ENCODE measurements around the gene HELZ.

Gene HELZ

DNA sequence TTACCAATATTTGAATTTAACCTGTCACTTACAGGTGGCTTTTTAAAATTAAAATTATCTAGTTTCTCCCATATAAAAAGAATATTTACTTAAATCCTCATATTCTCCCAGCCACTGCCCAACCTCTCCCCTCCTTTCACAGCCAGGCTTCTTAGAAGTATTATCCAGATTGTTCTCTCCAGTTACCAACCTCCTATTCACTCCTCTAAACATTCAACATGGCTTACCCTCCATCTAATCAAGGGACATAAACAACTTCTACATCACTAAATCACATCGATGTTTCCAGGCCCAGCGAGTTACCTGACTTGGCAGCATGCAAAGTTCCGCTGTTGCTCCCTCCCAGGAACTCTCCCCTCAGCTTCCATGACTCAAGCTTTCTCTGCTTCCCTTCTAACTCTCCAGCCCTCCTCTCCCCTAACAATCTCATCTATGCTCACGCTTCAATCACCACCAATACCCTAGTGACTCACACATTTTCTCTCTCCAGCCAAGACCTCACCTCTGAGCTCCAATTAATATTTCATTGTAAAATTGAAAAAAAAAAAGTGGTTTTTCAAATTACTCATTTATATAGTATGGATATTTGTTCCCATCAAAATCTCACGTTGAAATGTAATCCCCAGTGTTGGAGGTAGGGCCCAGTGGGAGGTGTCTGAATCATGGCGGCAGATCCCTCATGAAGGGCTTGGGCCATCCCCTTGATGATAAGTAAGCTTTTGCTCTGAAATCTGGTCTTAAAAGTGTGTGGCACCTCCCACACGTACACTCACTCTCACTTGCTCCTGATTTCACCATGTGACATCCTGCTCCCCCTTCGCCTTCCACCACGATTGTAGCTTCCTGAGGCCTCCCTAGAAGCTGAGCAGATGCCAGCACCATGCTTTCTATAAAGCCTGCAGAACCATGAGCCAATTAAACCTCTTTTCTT lies 88.5 kb downstream of the HELZ start:
- Histone ChIP-seq H3K4me1 (ENCODE audit: control insufficient read depth in 1 of 2, insufficient read depth in 2 of 2, low read length in 2 of 2) (no peaks in the 10 kb centered on the region), H3K4me3 (ENCODE audit: low read depth, low read length) (no peak overlapping the region), H3K4me2 (ENCODE audit: low read length) (no peak overlapping the region), H2AFZ (ENCODE audit: insufficient read depth, low read length, poor library complexity) (no peak overlapping the region), H4K91ac (ENCODE audit: low read depth, low read length) (no peak overlapping the region), H3K27me3 (ENCODE audit: insufficient read depth, low read length) (no peaks in the 10 kb centered on the region), H3K36me3 (ENCODE audit: control insufficient read depth in 1 of 2, insufficient read depth in 2 of 2, low read length in 2 of 2) (peaks cover 2 to 4% of the 10 kb centered on the region in 2 experiments), H4K12ac (ENCODE audit: low read depth, low read length) (no peak overlapping the region), H2AK5ac (ENCODE audit: low read length) (no peak overlapping the region), H3K79me2 (ENCODE audit: control insufficient read depth, insufficient read depth, low read length, poor library complexity) (no peaks in the 10 kb centered on the region), H3K18ac (ENCODE audit: low read length) (no peak overlapping the region), H3K79me1 (ENCODE audit: low read length) (no peaks in the 10 kb centered on the region), H3K14ac (ENCODE audit: low read length) (no peak overlapping the region), H3K9ac (ENCODE audit: low read length) (no peak overlapping the region), H3K4ac (ENCODE audit: low read depth, low read length) (no peak overlapping the region), H2BK120ac (ENCODE audit: insufficient read depth, low read length, poor library complexity) (no peak overlapping the region), H4K8ac (ENCODE audit: low read depth, low read length) (no peak overlapping the region), H2BK12ac (ENCODE audit: low read length) (no peak overlapping the region), H3K23ac (ENCODE audit: low read length) (no peak overlapping the region), H3K9me3 (ENCODE audit: insufficient read depth, low read depth, low read length) (no peaks in the 10 kb centered on the region), H3K27ac (ENCODE audit: low read depth, low read length) (no peak overlapping the region), H2BK5ac (ENCODE audit: low read depth, low read length, poor library complexity) (no peak overlapping the region)
- no peak for DNase-seq
- WGBS (ENCODE audit: extremely low coverage, insufficient coverage, insufficient read length), result no CpG with 5 or more reads among the region's 9 CpGs

DNA sequence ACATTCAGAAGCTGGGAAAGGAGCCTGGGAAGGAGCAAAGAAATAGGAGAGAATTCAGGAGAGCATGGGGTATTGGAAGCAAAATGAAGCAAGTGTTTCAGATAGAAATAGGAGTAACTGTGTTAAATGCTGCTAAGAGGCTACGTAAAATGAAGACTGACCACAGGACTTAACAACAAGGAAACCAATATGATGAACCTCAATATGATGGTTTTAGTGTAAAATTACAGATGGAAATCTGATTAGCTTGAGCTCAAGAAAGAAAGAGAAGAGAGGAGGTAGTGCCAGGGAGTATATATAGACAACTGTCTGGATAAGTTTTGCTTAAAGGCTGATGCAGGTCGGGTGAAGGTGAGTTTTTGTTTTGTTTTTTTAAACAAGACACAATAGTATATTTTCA lies 92.2 kb downstream of the HELZ start:
- H3K9ac ChIP-seq (ENCODE audit: low read length), result no peak overlapping the region
- H2AFZ ChIP-seq (ENCODE audit: insufficient read depth, low read length, poor library complexity), result no peak overlapping the region
- no peak overlapping the region for H2AK5ac ChIP-seq (ENCODE audit: low read length)
- DNase-seq, result no peak
- H3K27me3 ChIP-seq (ENCODE audit: insufficient read depth, low read length), result no peaks in the 10 kb centered on the region
- no peak overlapping the region for H4K12ac ChIP-seq (ENCODE audit: low read depth, low read length)
- no peaks in the 10 kb centered on the region for H3K79me1 ChIP-seq (ENCODE audit: low read length)
- no peaks in the 10 kb centered on the region for H3K4me1 ChIP-seq (ENCODE audit: control insufficient read depth in 1 of 2, insufficient read depth in 2 of 2, low read length in 2 of 2)
- no CpG with 5 or more reads among the region's 2 CpGs for WGBS (ENCODE audit: extremely low coverage, insufficient coverage, insufficient read length)
- no peak overlapping the region for H4K91ac ChIP-seq (ENCODE audit: low read depth, low read length)
- H2BK12ac ChIP-seq (ENCODE audit: low read length), result no peak overlapping the region
- H3K36me3 ChIP-seq (ENCODE audit: control insufficient read depth in 1 of 2, insufficient read depth in 2 of 2, low read length in 2 of 2), result peaks cover 6 to 10% of the 10 kb centered on the region in 2 experiments
- no peak overlapping the region for H2BK5ac ChIP-seq (ENCODE audit: low read depth, low read length, poor library complexity)
- no peak overlapping the region for H2BK120ac ChIP-seq (ENCODE audit: insufficient read depth, low read length, poor library complexity)
- no peaks in the 10 kb centered on the region for H3K79me2 ChIP-seq (ENCODE audit: control insufficient read depth, insufficient read depth, low read length, poor library complexity)
- H3K4ac ChIP-seq (ENCODE audit: low read depth, low read length), result no peak overlapping the region
- no peak overlapping the region for H3K18ac ChIP-seq (ENCODE audit: low read length)
- H3K14ac ChIP-seq (ENCODE audit: low read length), result no peak overlapping the region
- H3K4me2 ChIP-seq (ENCODE audit: low read length), result no peak overlapping the region
- H3K27ac ChIP-seq (ENCODE audit: low read depth, low read length), result no peak overlapping the region
- no peak overlapping the region for H3K23ac ChIP-seq (ENCODE audit: low read length)
- no peak overlapping the region for H3K4me3 ChIP-seq (ENCODE audit: low read depth, low read length)
- no peak overlapping the region for H4K8ac ChIP-seq (ENCODE audit: low read depth, low read length)
- no peaks in the 10 kb centered on the region for H3K9me3 ChIP-seq (ENCODE audit: insufficient read depth, low read depth, low read length)

DNA sequence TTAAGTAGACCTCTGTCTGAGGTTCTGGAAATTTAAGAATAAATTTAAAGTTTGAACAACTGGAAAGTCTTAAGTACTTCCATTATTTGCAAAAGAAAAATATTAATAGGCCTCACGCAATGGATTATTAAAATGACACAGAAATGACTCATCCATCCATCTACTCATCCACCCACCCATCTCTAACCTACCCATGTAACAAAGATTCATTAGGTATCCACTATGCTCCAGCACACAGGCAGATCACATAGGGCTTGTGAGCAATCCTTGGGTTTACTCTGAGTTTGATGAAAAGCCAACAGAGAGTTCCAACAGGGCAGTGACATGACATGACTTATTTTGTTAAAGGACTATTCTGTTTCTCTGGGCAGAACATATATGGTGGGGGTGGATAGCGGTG lies 93.3 kb downstream of the HELZ start:
- Histone ChIP-seq H2AFZ (ENCODE audit: insufficient read depth, low read length, poor library complexity) (no peak overlapping the region), H3K4me2 (ENCODE audit: low read length) (no peak overlapping the region), H2BK12ac (ENCODE audit: low read length) (no peak overlapping the region), H4K8ac (ENCODE audit: low read depth, low read length) (no peak overlapping the region), H3K79me1 (ENCODE audit: low read length) (no peaks in the 10 kb centered on the region), H4K91ac (ENCODE audit: low read depth, low read length) (no peak overlapping the region), H3K23ac (ENCODE audit: low read length) (no peak overlapping the region), H3K18ac (ENCODE audit: low read length) (no peak overlapping the region), H3K27me3 (ENCODE audit: insufficient read depth, low read length) (no peaks in the 10 kb centered on the region), H3K79me2 (ENCODE audit: control insufficient read depth, insufficient read depth, low read length, poor library complexity) (no peaks in the 10 kb centered on the region), H2BK5ac (ENCODE audit: low read depth, low read length, poor library complexity) (no peak overlapping the region), H3K9me3 (ENCODE audit: insufficient read depth, low read depth, low read length) (no peaks in the 10 kb centered on the region), H3K36me3 (ENCODE audit: control insufficient read depth in 1 of 2, insufficient read depth in 2 of 2, low read length in 2 of 2) (peaks cover 11 to 14% of the 10 kb centered on the region in 2 experiments), H2AK5ac (ENCODE audit: low read length) (no peak overlapping the region), H3K4ac (ENCODE audit: low read depth, low read length) (no peak overlapping the region), H3K9ac (ENCODE audit: low read length) (no peak overlapping the region), H4K12ac (ENCODE audit: low read depth, low read length) (no peak overlapping the region), H3K27ac (ENCODE audit: low read depth, low read length) (no peak overlapping the region), H3K4me1 (ENCODE audit: control insufficient read depth in 1 of 2, insufficient read depth in 2 of 2, low read length in 2 of 2) (no peaks in the 10 kb centered on the region), H3K14ac (ENCODE audit: low read length) (no peak overlapping the region), H2BK120ac (ENCODE audit: insufficient read depth, low read length, poor library complexity) (no peak overlapping the region), H3K4me3 (ENCODE audit: low read depth, low read length) (no peak overlapping the region)
- no CpG with 5 or more reads among the region's 2 CpGs for WGBS (ENCODE audit: extremely low coverage, insufficient coverage, insufficient read length)
- peak in 1 of 2 donors; percentile 7 for DNase-seq

DNA sequence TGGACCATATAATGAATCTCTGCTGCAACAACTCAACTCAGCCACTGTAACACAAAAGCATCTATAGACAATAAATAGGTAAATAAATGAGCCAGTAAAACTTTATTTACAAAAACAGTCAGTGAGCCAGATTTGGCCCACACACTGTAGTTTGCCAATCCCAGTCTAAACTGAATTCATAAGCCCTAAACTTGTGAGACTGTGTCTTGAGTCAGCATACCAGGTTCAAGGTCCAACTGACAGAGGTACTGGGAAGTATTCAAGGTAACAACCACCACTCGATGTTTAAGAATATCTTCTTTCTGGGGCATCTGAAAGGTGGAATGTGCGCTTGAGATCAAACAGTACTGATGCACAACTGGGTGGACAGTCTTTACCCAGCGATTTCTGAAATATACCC lies 94.2 kb downstream of the HELZ start:
- H2BK12ac ChIP-seq (ENCODE audit: low read length), result no peak overlapping the region
- no peak overlapping the region for H4K8ac ChIP-seq (ENCODE audit: low read depth, low read length)
- no peak overlapping the region for H2BK5ac ChIP-seq (ENCODE audit: low read depth, low read length, poor library complexity)
- H2AFZ ChIP-seq (ENCODE audit: insufficient read depth, low read length, poor library complexity), result no peak overlapping the region
- no CpG with 5 or more reads among the region's 3 CpGs for WGBS (ENCODE audit: extremely low coverage, insufficient coverage, insufficient read length)
- no peak overlapping the region for H2AK5ac ChIP-seq (ENCODE audit: low read length)
- no peak overlapping the region for H3K18ac ChIP-seq (ENCODE audit: low read length)
- no peaks in the 10 kb centered on the region for H3K4me1 ChIP-seq (ENCODE audit: control insufficient read depth in 1 of 2, insufficient read depth in 2 of 2, low read length in 2 of 2)
- H3K36me3 ChIP-seq (ENCODE audit: control insufficient read depth in 1 of 2, insufficient read depth in 2 of 2, low read length in 2 of 2), result peaks cover 11 to 14% of the 10 kb centered on the region in 2 experiments
- H3K9me3 ChIP-seq (ENCODE audit: insufficient read depth, low read depth, low read length), result no peaks in the 10 kb centered on the region
- H3K79me2 ChIP-seq (ENCODE audit: control insufficient read depth, insufficient read depth, low read length, poor library complexity), result no peaks in the 10 kb centered on the region
- no peak overlapping the region for H3K9ac ChIP-seq (ENCODE audit: low read length)
- H3K4me3 ChIP-seq (ENCODE audit: low read depth, low read length), result no peak overlapping the region
- no peak overlapping the region for H4K91ac ChIP-seq (ENCODE audit: low read depth, low read length)
- DNase-seq, result no peak
- H4K12ac ChIP-seq (ENCODE audit: low read depth, low read length), result no peak overlapping the region
- H3K27ac ChIP-seq (ENCODE audit: low read depth, low read length), result no peak overlapping the region
- no peak overlapping the region for H3K14ac ChIP-seq (ENCODE audit: low read length)
- H3K23ac ChIP-seq (ENCODE audit: low read length), result no peak overlapping the region
- H3K4ac ChIP-seq (ENCODE audit: low read depth, low read length), result no peak overlapping the region
- no peak overlapping the region for H2BK120ac ChIP-seq (ENCODE audit: insufficient read depth, low read length, poor library complexity)
- no peak overlapping the region for H3K4me2 ChIP-seq (ENCODE audit: low read length)
- H3K27me3 ChIP-seq (ENCODE audit: insufficient read depth, low read length), result no peaks in the 10 kb centered on the region
- H3K79me1 ChIP-seq (ENCODE audit: low read length), result no peaks in the 10 kb centered on the region
